ENCODE data around the gene CDH8.

DNA sequence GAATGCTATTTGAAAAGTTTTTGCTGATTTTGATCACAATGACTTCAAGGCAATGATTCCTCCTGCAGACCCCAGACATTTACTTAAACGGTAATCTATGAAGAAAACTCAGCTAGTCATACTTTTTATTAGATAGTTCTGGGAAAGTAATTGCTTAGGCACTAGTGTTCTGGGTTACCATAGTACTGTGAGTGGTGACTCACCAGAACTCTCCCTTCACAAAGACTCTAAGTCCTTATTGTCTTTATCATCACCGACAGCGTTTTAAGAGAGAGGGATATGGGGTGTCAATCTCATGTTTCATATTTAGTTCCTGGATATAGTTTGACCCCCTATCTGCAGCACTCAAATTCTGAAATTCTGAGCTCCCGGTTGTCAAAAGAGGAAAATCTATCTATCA, 43.0 kb upstream of the CDH8 start:
- TF ChIP-seq, protein P1, sequence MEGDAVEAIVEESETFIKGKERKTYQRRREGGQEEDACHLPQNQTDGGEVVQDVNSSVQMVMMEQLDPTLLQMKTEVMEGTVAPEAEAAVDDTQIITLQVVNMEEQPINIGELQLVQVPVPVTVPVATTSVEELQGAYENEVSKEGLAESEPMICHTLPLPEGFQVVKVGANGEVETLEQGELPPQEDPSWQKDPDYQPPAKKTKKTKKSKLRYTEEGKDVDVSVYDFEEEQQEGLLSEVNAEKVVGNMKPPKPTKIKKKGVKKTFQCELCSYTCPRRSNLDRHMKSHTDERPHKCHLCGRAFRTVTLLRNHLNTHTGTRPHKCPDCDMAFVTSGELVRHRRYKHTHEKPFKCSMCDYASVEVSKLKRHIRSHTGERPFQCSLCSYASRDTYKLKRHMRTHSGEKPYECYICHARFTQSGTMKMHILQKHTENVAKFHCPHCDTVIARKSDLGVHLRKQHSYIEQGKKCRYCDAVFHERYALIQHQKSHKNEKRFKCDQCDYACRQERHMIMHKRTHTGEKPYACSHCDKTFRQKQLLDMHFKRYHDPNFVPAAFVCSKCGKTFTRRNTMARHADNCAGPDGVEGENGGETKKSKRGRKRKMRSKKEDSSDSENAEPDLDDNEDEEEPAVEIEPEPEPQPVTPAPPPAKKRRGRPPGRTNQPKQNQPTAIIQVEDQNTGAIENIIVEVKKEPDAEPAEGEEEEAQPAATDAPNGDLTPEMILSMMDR (conservative IDR thresholded peaks at IDR 0.05; ENCODE audit: low read depth, low read length): no peak
- TF ChIP-seq EZH2 (IDR thresholded peaks at IDR 0.05; ENCODE audit: borderline replicate concordance, low read depth, low read length, poor library complexity, severe bottlenecking): no peak

Measured in A673 (cell line).